ENCODE measurements around the gene CGRRF1. TPM values are rescaled to one million over a fixed set of nuclear protein-coding genes. Genes with fewer than 3 reads are reported as not detected.

CGRRF1 gene
- total and polyA plus RNA-seq, 9 of the 15 experiments (the other 6 are each of a cell fraction or from before 2014, with no cell fraction given), result 2.8 to 15.8 (median 4.6) TPM

- TF ChIP-seq REST (IDR thresholded peaks at IDR 0.05; ENCODE audit: borderline replicate concordance) (0 out of 2 replicates have a peak, but pooled peaks have one; percentile 21), REST (CRISPR knock-in tag; IDR thresholded peaks at IDR 0.05; ENCODE audit: low read depth) (no peak), IFI16 (CRISPR knock-in tag; IDR thresholded peaks at IDR 0.05) (no peak), PRDM10 (IDR thresholded peaks at IDR 0.05; ENCODE audit: partially characterized antibody) (no peak), RAD21 (CRISPR knock-in tag; conservative IDR thresholded peaks at IDR 0.05 in 1 of 2, IDR thresholded peaks at IDR 0.05 in 1 of 2) (peak; percentile 10 to 64; a peak in 2 of 4 replicates), SMC3 (conservative IDR thresholded peaks at IDR 0.05; ENCODE audit: insufficient read depth, low read depth, low read length) (0 out of 2 replicates have a peak, but pooled peaks have one; percentile 26)
Measured at GRCh38 chr14:54555651-54556050, 45.9 kb downstream of the CGRRF1 start (continued).

Data from K562 (cell line).